Heart left ventricle (tissue), 13 donors: ENCODE results near the gene DNMT1.

Source experiments
- POLR2A ChIP-seq, 2 donors: fragments of 450-650 bp; IDR thresholded peaks; one replicate each; pipeline ENCODE4 v1.6.1; 2017; ENCODE audit warnings: antibody characterized with exemption in 2 of 2, mild to moderate bottlenecking in 2 of 2, moderate library complexity in 2 of 2
- TF ChIP-seq, protein P1 (sequence below), 12 donors: fragments of 200-600 bp; sonication (generic) in 4 of 12; IDR thresholded peaks; one replicate each; pipeline versions ENCODE4 v1.5.0 to v1.8.0; 2018 to 2022; ENCODE audit warnings: antibody characterized with exemption in 12 of 12, mild to moderate bottlenecking in 5 of 12
- donor health status: ischemic (EF 13 %, LVEDD 7.1; RV severe dilation, severe dysfunction).
- donor health status: DM: no; HTN: yes; CAD: no.
- donor health status: DM: no; HTN: no; CAD: no.
- donor health status: ischemic (EF 25% LVEDD 6.9; RV normal size, moderate dysfunction).
- donor health status: ischemic (EF 25% LVEDD 5.7; RV mildly dilated, moderate dysfunction).
- donor health status: ischemic (EF 35%, LVEDD 5.7; RV mildly dilated, moderate dysfunction).
- donor health status: nonischemic (EF 11% LVEDD 7.7; RV severe dilation, severe dysfunction).
- donor health status: DM: yes; HTN: yes; CAD: no.
- donor health status: PGD.
- donor health status: ischemic (EF 29% LVEDD 5.4; RV normal size, mild dysfunction).
- donor health status: nonischemic (EF 23%, LVEDD 6.1; RV moderate dilation, normal function).

DNA sequence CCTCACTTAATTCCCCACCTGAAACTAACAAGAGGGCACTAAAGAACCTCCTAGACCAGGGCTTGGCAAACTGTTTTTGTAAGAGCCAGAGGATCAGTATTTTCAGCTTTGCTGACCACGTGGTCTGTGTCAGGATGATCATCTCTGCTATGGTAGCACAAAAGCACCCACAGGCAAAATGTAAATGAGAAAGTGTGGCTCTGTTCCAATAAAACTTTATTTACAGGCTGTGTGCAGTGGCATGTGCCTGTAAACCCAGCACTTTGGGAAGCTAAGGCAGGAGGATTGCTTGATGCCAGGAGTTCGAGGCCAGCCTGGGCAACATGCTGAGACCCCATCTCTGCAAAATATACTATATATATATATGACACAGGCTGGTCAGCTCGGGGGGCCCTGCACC, 31.2 kb downstream of the DNMT1 start:
- TF ChIP-seq, protein P1, sequence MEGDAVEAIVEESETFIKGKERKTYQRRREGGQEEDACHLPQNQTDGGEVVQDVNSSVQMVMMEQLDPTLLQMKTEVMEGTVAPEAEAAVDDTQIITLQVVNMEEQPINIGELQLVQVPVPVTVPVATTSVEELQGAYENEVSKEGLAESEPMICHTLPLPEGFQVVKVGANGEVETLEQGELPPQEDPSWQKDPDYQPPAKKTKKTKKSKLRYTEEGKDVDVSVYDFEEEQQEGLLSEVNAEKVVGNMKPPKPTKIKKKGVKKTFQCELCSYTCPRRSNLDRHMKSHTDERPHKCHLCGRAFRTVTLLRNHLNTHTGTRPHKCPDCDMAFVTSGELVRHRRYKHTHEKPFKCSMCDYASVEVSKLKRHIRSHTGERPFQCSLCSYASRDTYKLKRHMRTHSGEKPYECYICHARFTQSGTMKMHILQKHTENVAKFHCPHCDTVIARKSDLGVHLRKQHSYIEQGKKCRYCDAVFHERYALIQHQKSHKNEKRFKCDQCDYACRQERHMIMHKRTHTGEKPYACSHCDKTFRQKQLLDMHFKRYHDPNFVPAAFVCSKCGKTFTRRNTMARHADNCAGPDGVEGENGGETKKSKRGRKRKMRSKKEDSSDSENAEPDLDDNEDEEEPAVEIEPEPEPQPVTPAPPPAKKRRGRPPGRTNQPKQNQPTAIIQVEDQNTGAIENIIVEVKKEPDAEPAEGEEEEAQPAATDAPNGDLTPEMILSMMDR (IDR thresholded peaks at IDR 0.05), result no peak
- TF ChIP-seq POLR2A (IDR thresholded peaks at IDR 0.05), result no peak
